ENCODE data around the gene ANKRD33B.

DNA sequence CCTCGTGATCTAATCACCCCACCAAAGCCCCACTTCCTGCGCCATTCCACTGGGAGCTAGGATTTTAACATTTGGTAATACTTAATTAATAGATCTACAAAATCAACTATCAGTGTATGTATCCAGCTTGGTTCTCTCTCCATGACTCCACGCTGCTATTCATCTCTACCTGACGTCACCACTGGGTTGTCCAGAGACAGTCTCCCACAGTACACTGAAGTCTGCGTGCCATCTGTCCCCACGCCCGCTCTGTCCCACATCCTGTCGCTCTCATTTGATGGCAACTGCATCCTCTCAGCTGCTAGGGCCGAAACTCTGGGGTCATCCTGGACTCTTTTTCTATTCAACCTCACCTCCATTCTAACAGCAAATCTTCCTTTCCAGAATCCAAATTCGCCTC, 53.2 kb downstream of the ANKRD33B start:
- TF ChIP-seq, protein P1, sequence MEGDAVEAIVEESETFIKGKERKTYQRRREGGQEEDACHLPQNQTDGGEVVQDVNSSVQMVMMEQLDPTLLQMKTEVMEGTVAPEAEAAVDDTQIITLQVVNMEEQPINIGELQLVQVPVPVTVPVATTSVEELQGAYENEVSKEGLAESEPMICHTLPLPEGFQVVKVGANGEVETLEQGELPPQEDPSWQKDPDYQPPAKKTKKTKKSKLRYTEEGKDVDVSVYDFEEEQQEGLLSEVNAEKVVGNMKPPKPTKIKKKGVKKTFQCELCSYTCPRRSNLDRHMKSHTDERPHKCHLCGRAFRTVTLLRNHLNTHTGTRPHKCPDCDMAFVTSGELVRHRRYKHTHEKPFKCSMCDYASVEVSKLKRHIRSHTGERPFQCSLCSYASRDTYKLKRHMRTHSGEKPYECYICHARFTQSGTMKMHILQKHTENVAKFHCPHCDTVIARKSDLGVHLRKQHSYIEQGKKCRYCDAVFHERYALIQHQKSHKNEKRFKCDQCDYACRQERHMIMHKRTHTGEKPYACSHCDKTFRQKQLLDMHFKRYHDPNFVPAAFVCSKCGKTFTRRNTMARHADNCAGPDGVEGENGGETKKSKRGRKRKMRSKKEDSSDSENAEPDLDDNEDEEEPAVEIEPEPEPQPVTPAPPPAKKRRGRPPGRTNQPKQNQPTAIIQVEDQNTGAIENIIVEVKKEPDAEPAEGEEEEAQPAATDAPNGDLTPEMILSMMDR (IDR thresholded peaks at IDR 0.05): no peak
- TF ChIP-seq POLR2A (IDR thresholded peaks at IDR 0.05) (no peak), EP300 (IDR thresholded peaks at IDR 0.05) (no peak), POLR2AphosphoS5 (IDR thresholded peaks at IDR 0.05) (no peak)

Data from suprapubic skin (tissue), 4 donors.